Hematopoietic multipotent progenitor cell treated with erythropoietin and hydrocortisone succinate and interleukin-3 and kit ligand, for 6 days (in vitro differentiated cells): ENCODE results near the gene CDC42EP5.
"Not testable (repeated sequence)": the region's sequence is repeated elsewhere in the genome, so short reads cannot be mapped to it uniquely, and the experiment has no call there.

Source experiments
- DNase-seq: peaks from one replicate; pipeline ENCODE4 v3.0.0-alpha.2; 2015

The CDC42EP5 gene

DNA sequence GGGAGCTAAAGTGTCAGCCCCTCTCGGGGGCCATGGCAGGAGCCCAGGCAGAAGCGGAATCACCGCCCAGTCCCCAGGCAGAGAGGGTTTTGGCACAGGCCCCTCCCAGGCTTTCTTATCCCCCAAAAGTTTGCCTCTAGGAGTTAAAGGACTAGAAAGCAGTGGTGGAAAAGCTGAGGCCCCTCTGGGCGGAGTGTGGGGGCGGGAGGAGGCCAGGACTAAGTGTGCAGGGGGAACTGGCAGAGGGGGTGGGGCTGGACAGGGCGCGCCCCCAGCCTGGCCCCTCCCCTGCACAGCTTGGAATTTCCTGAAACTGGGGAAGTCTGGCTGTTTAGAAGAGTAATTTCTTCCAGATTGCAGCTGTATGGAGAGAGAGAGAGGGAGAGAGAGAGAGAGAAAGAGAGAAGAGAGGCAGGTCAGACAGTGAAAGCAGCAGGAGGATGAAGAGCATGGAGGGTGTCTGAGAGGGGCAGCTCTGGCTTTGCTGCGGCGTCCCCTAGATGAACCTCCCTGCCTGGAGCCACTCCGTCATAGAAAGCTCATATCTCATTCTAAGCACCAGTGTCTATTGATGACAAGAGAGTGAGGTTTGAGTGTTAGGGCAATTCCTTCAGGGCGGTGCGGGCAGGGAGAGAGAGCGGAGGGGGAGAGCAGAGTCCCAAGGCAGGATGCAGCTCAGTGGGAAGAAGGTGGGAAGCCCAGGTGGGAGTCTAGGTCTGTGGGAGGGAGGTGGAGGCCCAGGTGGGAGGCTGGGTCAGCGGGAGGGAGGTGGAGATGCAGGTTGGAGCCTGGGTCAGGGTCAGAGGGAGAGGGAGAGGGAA, at the start of gene CDC42EP5:
TSS of gene CDC42EP5 (minus strand) at position 226 of the 821 bp plus-strand sequence. CDS start 7,749 bp downstream, outside the sequence.
- DNase-seq: no peak

DNA sequence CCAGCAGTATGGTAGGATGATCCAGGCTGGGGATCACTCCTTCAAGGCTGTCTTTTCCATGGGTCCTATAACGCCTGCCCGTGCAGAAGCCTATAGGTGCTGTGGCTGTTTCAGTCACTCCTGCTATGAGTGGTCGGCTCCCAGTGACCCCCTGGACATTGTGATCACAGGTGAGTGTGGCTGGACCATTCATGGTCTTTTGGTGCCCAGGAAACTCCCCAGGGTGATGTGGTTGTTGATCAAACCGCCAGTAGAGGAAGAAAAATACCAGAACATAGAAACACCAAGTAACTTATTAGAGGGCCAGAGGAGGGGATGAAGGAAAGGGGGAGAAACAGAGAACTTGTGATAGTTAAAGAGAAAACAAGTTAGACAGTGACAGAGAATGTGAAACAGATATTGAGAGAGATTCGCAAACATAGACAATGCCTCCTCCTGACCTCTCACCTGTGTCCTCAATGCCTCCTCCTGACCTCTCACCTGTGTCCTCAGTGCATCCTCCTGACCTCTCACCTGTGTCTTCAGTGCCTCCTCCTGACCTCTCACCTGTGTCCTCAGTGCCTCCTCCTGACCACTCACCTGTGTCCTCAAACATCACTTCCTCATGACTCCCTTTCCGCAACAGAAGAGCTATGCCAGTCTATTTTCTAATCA, 48.9 kb upstream of the CDC42EP5 start:
- DNase-seq: no peak

- no peak for DNase-seq
Observed at GRCh38 chr19:54521022-54521859, 48.1 kb upstream of the CDC42EP5 start.

DNA sequence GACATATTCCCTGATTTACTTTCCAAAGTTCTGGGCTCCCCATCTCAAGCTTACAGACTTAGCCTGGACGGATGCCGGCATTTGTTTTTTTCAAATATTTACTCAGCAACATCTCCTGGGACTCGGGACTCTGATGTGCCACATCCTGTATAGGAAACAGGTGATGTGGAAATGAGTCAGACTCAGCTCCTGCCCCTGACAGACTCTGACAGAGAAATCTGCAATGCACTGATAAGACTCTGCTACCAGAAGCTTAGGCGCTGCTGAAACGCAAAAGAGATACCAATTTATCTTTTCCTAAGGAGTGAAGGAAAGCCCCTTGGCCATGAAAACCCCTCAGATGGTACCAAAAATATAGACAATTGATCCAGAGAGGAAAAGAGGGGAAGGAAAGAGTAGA, 45.7 kb upstream of the CDC42EP5 start:
- DNase-seq: peak; percentile 32

DNA sequence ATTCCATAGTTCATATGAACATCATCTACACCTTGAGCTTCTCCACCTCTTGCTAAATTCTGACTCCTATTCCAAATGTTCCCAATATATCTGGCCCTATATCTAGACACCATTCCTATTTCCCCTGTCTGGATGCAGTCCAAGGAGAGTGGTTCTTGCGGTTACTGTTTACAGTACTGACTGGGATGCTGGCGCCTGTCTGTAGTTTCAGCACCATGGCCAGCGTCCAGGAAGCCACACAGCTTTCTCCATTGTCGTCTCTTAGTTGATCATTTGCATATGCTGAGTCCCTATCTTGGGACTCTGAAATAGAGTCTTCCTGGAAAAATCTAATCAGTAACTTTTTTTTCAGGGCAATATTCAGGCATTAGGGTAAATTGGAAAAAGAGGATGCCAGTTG, 44.4 kb upstream of the CDC42EP5 start:
- DNase-seq: peak; percentile 85

DNA sequence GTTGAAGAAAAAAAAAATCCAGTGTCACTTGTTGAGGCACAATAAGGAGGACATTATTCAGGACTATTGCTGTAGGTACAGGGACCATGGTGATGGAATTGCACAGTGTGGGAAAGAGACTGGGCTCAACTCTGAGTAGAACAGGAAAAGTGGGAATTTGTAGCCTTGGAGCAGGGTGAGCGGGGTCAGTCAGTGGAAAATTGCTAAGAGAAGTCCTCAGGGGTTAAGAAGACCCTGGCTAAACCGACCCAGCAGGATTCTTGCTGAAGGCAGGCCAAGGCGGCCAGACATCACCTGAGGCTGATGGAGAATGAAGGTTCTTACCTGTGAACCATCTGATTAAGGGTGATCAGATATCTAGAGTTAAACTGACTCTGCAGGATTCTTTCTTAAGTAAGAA, 42.1 kb upstream of the CDC42EP5 start:
- no peak for DNase-seq

GRCh38 chr19:54509200-54509940, 36.3 kb upstream of the CDC42EP5 start:
- not testable (repeated sequence) for DNase-seq

DNA sequence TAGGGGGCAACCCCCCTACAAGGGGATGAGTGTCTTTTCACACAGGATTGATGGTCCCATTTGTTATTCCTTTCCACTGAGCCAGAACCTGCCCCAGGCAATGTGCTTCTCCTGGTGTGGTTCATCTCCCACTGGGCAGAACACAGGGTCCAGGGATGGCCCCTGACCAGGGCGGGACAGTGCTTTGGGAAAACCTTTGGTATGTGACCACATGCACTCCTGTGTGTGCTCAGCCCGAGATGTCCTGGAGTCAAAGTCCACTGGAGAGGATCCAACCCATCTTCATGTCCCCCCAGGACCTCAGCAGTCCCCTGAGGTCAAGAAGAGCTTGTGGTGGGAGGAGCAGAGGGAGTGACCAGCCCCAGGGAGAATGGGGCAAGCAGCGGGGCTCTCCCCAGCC, 35.4 kb upstream of the CDC42EP5 start:
- DNase-seq: not testable (repeated sequence)

GRCh38 chr19:54507824-54508223, 34.7 kb upstream of the CDC42EP5 start:
- no peak for DNase-seq

- DNase-seq: not testable (repeated sequence)
Observed at GRCh38 chr19:54507038-54507717, 34.1 kb upstream of the CDC42EP5 start.

DNA sequence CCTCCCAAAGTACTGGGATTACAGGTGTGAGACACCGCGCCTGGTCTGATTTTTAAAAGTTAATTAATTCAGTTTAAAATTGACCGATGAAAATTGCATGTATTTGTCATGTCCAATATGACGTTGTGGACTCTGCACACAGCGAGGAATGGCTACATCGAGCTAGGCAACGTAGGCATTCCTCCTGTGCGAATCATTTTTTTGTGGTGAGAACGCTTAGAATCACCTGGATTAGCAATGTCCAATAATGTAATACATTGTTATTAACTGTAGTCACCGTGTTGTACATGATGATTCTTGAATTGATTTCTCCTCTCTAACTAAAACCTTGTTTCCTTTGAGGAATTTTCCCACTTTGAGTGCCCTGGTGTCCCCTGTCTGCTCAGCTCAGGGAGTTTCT, 33.0 kb upstream of the CDC42EP5 start:
- no peak for DNase-seq

DNA sequence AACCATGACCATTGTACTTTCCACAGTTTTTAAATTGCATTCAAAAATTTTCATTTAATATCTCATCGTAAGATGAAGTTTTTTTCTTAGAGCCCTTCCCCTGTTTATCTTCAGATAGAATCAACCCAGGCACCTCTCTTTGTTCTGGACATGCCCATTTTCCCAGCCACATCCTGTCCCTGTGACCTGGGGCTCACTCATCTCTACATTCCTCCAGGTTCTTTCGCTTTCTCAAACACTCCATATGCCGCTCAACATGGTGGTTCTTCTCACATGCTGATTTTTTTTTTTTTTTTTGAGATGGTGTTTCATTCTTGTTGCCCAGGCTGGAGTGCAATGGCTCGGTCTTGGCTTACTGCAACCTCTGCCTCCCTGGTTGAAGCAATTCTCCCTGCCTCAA, 32.4 kb upstream of the CDC42EP5 start:
- not testable (repeated sequence) for DNase-seq

GRCh38 chr19:54502518-54503048, 29.5 kb upstream of the CDC42EP5 start, which contains the start of gene LAIR2:
Gene LAIR2, plus strand, starts transcription at chr19:54502831. Its CDS starts 88 bp downstream, at chr19:54502919.
- DNase-seq: no peak

- not testable (repeated sequence) for DNase-seq
Observed at GRCh38 chr19:54498451-54498772, 25.3 kb upstream of the CDC42EP5 start.

- DNase-seq: not testable (repeated sequence)
Observed at GRCh38 chr19:54497747-54498450, 24.8 kb upstream of the CDC42EP5 start.

DNA sequence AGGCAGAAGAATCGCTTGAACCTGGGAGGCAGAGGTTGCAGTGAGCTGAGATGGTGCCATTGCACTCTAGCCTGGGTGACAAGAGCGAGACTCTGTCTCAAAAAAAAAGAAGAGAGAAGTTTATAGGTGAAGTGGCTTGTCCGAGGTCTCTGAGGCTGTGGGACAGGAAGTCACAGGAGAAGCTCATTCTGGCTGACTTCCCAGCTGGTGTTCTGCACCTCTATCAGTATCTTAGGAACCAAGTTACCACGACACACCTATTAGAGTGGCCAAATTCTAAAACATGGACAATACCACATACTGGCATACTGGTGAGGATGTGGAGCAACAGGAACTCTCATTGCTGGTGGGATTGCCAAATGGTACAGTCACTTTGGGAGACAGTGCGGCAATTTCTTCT, 22.2 kb upstream of the CDC42EP5 start:
- DNase-seq: not testable (repeated sequence)

- DNase-seq: no peak
Observed at GRCh38 chr19:54493967-54494585, 21.0 kb upstream of the CDC42EP5 start.

DNA sequence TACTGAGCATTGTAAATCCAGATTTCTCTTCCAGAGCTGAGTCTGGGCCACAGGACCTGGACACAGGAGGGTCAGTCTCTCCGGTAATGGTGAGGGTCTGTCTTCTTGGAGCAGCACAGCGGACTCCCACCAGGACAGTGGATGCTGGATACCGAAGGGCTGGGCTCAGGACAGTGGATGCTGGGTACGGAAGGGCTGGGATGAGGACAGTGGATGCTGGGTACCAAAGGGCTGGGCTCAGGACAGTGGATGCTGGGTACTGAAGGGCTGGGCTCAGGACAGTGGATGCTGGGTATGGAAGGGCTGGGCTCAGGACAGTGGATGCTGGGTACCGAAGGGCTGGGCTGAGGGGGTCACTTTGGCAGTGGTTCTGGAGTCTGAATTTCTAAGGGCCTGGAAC, 20.0 kb upstream of the CDC42EP5 start:
- DNase-seq: not testable (repeated sequence)

- DNase-seq: no peak
Observed at GRCh38 chr19:54492568-54492967, 19.5 kb upstream of the CDC42EP5 start.

GRCh38 chr19:54489766-54490165, 16.7 kb upstream of the CDC42EP5 start:
- DNase-seq: no peak

DNA sequence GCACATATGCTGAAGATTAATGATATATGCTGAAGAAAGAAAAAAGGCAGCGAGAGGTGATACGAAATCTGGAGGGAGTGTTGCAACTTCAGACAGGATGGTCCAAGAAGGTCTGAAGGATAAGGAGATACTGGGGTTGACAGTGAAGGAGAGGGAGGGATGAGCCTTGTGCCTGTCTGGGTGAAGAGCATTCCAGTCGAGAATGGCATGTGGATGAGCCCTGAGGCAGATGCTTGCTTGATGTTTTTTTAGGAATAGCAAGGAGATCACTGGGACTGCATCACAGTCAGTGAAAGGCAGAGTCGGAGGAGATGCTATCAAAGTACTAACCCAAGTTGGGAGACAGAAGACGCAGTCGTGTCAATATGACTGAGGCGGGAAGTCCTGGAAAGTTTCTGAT, 16.2 kb upstream of the CDC42EP5 start:
- no peak for DNase-seq
